ENCODE data around the gene MRPS7.

- TF ChIP-seq POLR2A (IDR thresholded peaks at IDR 0.05): peak; percentile 93 to 98
- TF ChIP-seq, protein P1, sequence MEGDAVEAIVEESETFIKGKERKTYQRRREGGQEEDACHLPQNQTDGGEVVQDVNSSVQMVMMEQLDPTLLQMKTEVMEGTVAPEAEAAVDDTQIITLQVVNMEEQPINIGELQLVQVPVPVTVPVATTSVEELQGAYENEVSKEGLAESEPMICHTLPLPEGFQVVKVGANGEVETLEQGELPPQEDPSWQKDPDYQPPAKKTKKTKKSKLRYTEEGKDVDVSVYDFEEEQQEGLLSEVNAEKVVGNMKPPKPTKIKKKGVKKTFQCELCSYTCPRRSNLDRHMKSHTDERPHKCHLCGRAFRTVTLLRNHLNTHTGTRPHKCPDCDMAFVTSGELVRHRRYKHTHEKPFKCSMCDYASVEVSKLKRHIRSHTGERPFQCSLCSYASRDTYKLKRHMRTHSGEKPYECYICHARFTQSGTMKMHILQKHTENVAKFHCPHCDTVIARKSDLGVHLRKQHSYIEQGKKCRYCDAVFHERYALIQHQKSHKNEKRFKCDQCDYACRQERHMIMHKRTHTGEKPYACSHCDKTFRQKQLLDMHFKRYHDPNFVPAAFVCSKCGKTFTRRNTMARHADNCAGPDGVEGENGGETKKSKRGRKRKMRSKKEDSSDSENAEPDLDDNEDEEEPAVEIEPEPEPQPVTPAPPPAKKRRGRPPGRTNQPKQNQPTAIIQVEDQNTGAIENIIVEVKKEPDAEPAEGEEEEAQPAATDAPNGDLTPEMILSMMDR (IDR thresholded peaks at IDR 0.05 in 4 of 5, conservative IDR thresholded peaks at IDR 0.05 in 1 of 5): no peak
These were observed 27.6 kb downstream of the MRPS7 start, which contains the start of gene SLC25A19 for GRCh38 chr17:75289115-75289831.
